Fibroblast of upper back skin (primary cell): ENCODE data around the gene NOL7.
A peak's percentile ranks its signal among the peaks of the same experiment; 100 is the strongest.

ENCODE experiments used
- DNase-seq: peaks from one replicate; pipeline ENCODE4 v3.0.0-alpha.2; 2013

Gene NOL7

DNA sequence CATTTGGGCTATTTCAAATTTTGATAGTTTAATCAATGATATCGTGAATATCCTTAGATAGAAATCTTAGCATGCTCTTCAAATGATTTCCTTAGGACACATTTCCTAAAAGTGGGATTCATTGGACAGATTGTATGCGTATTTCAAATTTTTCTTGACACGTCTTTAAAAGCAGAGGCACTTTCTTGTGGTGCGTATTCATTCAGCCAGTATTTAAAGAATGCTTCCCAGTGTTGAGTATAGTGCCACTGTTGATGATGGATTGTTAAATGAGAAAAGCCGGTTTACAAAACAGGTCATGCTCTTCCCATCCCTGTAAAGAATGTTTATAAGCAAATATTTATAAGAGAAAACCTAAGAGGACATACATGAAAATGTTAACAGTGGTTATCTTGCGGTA is 15.1 kb upstream of the NOL7 start:
- no peak for DNase-seq

DNA sequence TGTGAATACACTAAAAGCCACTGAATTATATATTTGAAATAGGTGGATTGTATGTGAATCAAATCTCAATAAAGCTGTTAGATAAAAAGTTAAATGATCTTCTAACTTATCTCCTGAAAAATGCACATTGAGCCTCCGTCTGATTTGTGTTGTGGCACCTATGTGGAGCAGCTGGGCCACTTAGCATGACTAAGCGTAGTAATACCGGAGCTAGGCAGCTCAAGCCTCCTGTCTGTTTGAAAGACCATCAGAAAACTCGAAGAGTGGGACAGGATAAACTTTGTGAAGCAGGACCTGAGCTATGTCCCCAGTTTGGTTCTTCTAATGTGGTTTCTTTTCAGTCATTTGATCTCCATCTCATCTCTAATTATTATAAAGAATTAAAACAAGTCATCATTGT is 11.0 kb upstream of the NOL7 start:
- no peak for DNase-seq

DNA sequence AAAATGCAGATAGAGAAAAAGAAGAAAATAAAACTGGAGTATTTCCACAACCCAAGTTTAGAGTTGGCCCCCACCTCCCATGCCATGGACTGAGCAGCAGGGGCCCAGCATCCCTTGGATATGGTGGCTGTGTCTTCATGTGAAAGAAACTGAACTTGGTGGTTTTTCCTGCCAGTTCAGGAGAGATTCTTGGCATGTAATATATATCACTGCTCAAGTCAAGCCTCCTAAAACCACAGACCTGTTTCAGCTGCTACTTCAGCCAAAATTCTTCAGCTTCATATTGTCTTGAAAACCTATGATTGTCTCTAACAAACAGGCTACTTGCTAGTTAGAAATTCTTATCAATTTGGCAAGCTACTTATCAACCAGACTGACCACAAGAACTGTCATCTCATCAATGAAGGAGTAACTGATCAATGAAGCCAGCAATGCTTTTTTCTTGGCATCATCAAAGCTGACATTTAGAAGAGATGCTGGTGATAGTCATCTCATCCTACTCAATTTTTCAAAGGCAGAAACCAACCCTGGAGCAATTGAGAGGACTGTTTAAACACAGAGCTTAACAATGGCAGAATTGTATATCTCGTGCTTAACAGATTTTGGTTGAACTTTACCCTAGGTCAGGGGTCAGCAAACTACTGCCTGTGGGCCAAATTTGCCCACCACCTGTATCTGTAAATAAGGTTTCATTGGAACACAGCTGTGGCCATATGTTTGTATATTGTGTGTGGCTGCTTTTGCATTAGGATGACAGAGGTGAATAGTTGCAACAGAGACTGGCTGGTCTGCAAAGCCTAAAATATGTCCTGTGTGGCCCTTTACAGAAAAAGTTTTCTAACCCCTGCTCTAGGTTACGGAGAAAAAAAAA is 10.4 kb upstream of the NOL7 start:
- DNase-seq: no peak

DNA sequence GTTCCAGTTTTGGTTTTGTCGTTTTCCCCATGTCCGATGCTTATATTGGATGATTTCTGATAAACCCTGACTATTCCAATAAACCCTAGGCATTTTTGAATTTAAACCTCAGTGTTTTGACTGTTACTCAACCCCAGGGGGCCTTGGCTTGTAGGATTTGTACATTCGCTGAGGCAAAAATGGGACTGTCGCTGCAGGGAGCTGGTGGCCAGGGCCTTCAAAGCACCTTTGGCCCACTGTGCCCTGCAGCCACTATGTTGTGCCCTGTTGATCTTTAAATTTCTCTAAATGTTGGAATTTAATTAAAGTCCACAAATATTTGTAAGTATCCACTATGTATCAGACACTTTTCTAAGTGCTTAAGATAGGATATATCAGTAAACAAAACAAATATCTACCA is 9.5 kb upstream of the NOL7 start:
- DNase-seq: no peak

- DNase-seq: no peak
Observed at GRCh38 chr6:13611715-13612114, 3.4 kb upstream of the NOL7 start.

DNA sequence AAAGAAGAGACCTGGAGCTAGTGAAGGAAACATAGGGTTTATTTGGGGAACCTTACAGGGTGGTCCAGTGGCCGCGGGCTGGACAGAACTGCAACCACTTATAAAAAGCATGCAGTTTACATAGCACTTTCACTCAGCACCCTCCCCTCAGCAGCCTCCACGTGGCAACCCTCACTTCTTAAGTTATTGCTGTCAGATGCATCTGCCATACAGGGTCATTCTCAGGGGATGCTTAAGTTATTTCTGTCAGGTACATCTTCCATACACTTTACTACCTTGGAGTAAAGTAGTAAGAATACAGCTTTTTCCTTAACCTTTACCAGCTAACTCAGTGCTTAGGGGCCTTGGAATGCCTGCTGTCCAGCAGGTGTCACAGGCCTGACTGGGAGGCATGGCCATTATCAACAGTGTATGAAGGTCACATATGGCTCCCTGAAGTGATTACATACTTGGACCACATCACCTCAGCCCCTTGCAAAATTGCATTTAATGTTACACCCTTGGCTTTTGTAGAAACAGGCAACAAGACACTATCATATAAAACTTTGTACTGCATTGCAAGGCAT is 2.0 kb upstream of the NOL7 start:
- DNase-seq: no peak

DNA sequence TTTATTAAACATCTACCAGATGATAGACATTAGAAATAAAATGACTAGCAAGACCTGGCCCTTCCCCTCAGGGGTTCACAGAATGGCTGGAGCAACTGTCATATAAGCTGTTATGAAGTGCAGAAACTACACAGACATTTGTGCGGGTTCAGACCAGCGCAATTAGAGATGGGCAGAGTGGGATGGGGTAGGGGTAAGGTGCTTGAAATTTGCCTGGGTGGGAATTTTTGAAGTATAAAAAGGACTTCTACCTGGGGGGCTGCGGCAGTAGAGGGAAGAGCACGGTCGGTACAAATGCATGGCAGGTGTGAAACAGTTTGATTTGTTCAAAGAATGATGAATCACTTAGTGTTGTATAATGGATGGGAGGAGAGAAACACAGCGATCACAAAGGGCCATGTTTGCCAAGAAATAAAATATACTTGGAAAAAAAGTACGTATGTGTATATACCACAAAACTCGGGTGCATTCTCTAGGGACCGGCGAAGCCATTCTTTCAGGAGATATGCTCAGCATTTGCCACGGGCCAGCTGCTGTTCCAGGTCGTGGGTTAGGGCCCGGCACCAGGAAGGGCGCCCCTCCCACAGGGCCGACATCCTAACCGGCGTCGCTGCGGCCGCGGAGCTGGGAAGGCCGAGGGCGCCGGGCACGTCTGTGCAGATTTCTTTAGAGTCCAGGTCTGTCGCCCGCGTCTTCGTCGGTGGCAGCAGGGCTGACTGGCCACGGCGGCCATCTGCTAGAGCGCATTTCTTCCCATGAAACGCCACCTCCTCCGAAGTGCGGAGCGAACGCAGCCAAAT is 809 bp upstream of the NOL7 start:
- peak; percentile 46 for DNase-seq

GRCh38 chr6:13615792-13616120 is 621 bp downstream of the NOL7 start:
- DNase-seq: peak; percentile 33

GRCh38 chr6:13617066-13617465 is 1.9 kb downstream of the NOL7 start:
- DNase-seq: no peak

DNA sequence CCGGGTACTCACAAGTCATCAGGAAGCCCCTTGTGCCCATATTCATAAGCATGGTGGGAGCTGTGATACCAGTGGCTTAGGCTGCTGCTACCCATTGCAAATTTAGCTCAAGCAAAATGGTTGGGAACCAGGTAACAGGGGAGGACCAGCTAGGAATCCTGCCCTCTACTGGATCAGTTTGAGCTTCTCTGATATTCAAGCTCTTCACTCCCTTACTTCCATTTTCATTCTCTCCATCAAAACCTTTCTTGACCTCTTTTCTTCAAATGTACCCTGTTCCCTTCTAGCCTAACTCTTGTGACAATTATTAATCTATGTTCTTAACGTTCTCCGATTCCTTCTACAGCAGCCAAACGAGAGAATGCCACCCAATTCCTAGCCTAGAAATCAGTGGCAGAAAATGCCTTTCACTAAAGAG is 9.7 kb downstream of the NOL7 start:
- DNase-seq: peak; percentile 15

- no peak for DNase-seq
Observed at GRCh38 chr6:13629459-13630116, 14.5 kb downstream of the NOL7 start.

GRCh38 chr6:13630499-13630898 is 15.4 kb downstream of the NOL7 start:
- DNase-seq: no peak

DNA sequence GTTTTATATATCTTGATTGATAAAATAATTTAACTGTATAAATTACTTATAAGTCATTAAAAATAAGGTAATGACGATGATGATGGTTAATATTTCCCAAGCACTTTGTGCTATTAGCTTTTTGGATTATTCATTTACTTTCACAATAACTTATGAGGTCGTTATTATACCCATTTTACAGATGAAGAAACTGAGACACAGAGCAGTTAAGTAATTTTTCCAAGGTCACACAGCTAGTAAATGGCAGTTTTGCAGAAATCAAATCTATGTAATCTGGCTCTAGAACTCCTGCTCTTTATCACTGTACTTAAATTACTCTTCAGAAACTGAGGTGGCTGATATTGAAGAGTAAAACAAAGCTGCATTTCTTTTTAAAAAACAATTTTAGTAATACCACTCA is 18.2 kb downstream of the NOL7 start:
- no peak for DNase-seq

DNA sequence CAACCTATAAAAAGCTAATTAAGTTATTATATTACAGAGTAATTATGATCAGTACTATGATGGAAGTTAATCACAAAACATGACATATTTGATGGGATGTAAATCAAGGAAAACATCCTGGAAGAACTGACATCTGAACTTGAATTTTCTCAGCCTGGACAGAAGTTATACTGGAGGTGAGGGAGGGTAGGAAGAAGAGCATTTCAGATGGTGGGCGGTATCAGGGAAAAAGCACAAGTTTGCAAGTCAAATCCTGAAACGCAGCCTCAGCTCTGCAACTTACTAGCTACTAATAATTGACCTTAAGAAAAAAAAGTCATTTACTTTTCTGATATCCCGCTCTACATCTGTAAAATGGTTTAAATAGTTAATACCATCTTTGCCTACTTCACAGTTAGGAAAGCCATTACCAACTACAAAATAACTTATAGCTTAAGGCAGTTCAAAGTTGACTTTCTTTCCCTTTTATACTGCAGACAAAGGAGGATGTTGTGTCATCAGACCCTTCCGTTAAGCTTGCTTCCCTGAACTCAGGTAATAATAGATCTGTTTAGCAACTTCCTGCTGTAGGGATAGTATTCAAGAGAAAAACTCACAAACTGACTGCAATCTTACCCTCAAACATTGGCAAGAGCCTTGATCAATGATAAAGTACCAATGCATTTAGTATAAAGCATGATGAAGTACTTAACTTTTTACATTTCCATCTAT is 21.0 kb downstream of the NOL7 start:
- DNase-seq: no peak

GRCh38 chr6:13638014-13638413 is 22.9 kb downstream of the NOL7 start:
- no peak for DNase-seq

DNA sequence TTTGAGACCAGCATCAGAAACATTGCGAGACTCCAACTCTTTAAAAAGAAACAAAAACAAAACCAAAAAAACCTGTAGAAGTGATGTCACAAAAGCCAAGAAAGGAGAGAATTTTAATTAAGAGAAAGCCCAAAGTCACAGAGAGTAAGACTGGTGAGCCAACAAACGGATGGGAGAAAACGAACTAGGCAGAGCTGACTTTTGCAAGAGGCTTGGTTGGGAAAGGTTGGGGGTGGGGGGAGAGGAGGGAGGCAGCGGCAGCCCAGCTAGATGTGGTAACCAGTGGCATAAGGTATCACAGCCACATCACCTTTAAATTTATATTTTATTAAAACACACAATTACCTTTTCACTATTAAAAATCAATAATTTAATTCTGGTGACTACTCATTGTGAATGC is 23.5 kb downstream of the NOL7 start:
- DNase-seq: no peak

- peak; percentile 22 for DNase-seq
Observed at GRCh38 chr6:13641315-13641714, 26.2 kb downstream of the NOL7 start.

DNA sequence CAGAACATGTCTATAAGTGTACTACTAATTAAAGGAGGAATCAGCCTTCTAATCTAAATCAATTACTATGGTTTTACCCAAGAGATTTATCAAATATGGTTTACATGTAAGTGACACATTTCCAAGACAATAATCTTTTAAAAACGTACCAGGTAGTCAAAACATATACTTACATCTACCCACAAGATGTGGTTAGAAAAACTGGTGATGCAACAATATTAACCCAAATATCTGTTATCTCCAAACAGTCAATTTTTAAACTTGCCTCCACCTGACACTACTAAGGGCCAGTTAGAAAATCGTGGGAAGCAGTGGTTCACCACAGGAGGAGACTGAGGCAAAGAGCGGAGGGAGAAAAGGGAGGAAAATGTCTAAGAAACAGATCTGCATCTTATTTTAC is 28.0 kb downstream of the NOL7 start:
- DNase-seq: no peak

DNA sequence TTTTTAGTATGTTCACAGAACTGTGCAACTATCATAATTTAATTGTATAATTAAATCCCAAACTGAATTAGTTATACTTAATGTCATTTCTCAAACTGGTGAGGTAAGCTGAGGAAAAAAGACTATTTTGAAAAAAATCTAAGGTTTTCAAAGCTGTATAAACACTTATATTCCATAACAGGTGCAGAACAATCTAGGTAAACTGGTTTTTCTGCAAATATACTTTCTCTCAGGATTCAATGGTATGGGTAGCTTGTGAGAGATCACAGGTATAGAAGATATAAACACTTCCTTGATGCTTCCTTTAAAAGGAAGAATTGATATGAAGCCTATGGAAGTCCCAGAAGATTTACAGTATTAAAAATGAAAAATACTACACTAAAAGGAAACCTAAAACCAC is 33.7 kb downstream of the NOL7 start:
- DNase-seq: no peak

DNA sequence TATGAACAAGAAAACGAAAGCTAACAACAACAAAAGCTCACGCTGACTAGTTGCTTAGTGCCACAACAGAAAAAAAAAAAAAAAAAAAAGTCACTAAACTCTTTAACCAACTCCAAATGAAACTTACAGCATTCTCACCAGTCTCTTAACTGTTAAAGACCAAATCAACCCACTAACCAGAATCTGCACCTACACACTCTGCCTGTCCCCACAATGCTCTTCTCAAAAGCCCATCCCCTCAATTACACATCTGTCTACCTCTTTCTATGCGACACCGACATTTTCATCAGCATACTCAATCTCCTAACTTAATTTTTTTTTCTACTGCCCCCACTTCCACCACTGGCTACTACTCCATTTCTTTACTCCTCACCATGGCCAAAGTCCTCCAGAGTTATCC is 34.3 kb downstream of the NOL7 start:
- no peak for DNase-seq

GRCh38 chr6:13653296-13653695 is 38.2 kb downstream of the NOL7 start:
- DNase-seq: no peak

- no peak for DNase-seq
Observed at GRCh38 chr6:13654496-13654895, 39.4 kb downstream of the NOL7 start.

DNA sequence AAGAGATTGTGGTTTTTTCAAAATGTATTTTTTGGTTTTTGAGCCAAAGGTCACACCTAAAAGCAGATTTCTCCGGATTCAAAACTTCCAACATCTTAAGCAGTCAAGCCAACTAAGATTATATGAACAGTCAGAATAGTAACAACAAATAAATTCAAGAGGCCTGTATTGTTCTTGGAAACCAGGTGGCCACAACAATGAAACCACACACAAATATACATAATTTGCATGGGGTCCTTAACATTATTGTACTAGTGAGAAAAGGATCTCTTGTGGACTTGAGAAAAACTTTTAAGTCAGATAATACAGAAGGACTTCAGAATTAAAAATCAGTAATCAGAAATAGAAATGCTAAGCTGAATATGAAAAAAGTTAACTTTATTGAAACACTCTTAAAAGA is 40.6 kb downstream of the NOL7 start:
- no peak for DNase-seq
